NCI-H1417 (cell line): ENCODE measurements around the gene CDH22.
A peak's percentile ranks its signal among the peaks of the same experiment; 100 is the strongest.

Source experiments
- DNase-seq, 3 experiments: peaks; one replicate each; lab custom pipeline; 2025; lab: John Stamatoyannopoulos, UW

The CDH22 gene, protein sequence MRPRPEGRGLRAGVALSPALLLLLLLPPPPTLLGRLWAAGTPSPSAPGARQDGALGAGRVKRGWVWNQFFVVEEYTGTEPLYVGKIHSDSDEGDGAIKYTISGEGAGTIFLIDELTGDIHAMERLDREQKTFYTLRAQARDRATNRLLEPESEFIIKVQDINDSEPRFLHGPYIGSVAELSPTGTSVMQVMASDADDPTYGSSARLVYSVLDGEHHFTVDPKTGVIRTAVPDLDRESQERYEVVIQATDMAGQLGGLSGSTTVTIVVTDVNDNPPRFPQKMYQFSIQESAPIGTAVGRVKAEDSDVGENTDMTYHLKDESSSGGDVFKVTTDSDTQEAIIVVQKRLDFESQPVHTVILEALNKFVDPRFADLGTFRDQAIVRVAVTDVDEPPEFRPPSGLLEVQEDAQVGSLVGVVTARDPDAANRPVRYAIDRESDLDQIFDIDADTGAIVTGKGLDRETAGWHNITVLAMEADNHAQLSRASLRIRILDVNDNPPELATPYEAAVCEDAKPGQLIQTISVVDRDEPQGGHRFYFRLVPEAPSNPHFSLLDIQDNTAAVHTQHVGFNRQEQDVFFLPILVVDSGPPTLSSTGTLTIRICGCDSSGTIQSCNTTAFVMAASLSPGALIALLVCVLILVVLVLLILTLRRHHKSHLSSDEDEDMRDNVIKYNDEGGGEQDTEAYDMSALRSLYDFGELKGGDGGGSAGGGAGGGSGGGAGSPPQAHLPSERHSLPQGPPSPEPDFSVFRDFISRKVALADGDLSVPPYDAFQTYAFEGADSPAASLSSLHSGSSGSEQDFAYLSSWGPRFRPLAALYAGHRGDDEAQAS

DNA sequence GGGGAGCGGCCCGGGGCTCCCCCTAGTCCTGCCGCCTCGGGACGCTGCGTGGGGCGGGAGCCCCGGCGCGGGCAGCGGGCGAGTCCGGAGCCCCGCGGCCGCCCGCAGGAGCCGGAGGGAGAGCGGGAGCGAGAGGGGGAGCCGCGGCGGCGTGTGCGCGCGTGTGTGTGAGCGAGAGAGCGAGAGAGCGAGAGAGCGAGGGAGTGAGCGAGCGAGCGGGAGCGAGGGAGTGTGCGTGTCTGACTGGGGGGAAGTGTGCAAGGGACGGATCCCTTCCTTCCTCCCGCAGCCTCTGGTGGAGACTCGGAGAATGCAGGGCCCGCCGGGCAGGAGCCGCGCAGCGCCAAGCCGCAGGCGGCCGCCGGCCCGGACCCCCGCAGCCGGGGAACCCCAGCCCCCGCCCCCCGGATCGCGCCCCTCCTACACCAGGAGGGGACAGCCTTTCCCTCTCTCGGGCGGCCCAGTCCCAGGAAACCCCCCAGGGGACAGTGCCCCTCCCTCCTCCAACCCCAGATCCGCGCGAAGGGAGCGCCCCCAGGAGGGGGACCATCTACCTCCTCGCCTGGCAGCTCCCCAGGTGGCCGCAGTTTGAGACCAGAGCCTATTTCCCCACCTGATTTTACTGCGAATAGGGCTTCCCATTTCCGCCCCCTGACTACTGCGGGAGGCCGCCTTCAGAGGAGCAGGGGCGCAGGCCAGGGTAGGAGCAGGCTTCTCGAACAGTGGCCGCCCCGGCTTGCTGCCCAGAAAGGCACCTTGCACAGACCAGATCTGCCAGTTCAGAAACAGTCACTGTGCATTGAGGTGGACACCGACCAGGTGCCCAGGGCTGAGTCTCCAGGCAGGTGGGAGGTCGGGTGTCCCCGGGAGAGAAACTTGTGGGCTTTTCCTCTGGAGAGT is at the start of gene CDH22:
TSS of gene CDH22 (minus strand) at position 241 of the 900 bp plus-strand sequence. CDS start 57,204 bp downstream, outside the sequence.
- peak; percentile 77 to 93 (median 90) for DNase-seq

DNA sequence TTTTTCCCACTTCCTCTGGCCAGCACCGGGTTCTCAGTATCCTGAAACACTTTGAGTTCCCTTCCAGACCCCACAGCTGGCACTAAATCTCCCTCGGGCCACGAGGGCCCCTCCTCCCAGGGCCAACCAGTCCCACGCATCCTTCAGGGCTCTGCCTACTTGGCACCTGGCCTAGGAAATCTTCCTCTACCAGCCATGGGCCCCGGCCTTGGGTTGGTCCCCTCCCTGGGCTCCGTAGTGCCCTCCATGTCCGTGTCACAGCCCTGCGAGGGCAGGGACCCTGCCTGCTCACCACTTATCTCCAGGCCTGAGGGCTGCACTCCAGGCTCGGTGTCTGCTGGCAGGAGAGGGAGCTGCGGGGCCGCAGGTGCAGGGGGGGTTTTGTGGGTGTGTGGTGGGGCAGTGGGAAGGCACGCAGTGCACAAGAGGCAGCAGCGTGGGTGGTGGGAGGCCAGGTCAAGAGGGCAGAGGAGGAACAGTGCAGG is 48.8 kb upstream of the CDH22 start:
- no peak for DNase-seq

DNA sequence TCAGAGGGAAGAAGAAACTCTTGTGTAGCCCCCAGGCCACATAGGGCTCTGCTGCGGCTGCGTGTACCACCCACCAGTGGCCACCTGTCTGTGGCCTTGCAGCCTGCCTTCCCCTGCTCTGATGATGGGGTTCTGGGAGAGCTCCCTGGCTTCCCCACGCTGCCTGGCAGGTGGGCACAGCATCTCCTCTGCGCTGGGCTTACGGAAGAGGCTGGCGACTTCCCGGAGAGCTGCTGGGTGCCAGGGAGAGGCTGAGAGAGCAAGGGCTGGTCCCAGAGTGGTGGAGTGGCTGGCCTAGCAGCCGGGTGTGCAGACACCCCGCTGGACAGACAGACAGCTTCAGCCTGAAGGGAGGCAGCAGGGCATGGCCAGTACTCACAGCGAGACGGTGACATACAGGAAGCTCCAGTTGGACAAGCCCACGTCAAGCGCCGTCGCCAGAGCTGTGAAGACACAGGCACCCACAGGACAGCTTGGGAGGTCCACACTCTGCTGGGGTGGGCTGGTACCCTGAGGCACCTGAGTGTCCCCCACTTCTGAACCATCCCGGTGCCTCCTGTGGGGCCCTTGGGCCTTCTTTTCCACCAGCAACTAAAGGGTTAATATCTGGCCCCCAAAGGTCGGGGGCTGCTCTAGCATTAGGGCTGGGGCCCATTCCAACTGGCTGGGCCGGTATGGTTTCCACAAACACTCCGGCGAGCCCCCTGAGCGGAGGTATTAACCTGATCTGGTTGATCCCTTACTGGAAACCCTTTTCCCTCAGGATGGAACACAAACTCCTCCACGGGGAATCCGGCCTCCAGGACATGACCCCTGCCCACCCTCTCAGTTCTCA is 48.1 kb upstream of the CDH22 start:
- DNase-seq = no peak

DNA sequence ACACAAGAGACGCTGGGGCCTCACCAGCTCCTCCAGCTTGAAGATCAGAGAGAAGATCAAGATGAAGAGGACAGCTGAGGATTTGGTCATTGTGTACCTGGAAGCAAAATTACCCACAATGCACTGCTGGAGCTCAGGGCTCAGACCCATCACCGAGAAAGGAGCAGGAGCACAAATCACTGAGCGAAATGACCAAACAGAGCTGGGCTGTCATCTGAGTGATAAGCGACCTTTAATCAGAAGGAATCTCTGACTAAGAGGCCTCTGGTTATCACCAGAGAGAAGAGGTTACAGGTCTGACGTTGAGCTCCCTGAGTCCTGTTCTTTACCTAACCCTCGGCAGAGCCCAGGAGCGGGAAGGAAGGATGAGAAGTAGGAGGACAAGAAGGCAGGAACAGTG is 47.5 kb upstream of the CDH22 start:
- DNase-seq = peak in 2 of 3 experiments; percentile 8 to 9

DNA sequence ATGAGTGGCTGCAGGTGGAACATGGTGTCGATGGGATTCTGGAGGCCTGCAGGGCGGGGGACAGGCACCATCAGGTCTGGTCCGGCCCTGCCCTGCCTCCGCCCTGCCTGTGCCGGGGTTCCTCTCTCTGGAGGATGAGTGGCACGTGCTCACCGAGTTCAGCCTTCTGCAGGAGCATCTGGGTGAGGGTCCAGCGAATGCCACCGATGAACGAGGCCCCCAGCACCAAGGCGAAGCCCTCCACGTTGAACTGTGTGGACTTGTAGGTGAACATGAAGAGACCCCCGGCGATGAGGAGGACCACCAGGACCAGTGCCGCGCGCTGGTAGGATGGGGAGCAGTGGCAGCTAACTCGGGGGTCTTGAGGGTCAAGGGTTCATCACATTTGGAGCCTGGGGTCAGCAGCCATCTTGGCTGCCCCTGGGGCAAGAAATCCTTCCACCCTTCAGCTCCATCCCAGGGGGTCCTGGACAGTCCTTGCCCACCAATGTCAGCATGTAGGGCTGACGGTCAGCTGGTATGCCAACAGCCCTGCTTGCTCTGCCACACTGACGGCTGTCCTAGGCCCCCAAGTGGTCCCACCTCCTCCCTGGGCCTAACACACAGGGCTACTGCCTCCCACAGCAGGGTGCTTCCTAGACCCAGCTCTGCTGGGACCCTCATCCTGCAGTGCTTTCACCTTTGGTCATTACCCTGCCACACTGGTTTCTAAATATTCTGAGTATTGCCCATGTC is 46.8 kb upstream of the CDH22 start:
- DNase-seq = no peak

DNA sequence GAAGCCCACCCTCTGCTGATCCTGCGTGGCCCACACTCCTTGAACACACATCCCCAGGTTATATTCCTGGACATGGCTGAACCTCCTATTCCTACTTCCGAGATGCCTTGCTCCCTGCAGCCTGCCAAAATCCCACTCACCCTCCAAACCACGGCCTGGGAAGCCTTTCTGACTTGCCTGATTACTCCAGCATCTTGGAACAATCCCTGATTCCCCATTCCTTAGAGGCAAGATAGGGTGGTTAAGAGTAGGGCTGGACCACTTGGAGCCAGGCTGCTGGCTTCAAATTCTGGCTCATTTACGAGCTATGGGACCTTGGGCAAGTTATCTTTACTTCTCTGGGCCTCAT is 45.9 kb upstream of the CDH22 start:
- DNase-seq = no peak

DNA sequence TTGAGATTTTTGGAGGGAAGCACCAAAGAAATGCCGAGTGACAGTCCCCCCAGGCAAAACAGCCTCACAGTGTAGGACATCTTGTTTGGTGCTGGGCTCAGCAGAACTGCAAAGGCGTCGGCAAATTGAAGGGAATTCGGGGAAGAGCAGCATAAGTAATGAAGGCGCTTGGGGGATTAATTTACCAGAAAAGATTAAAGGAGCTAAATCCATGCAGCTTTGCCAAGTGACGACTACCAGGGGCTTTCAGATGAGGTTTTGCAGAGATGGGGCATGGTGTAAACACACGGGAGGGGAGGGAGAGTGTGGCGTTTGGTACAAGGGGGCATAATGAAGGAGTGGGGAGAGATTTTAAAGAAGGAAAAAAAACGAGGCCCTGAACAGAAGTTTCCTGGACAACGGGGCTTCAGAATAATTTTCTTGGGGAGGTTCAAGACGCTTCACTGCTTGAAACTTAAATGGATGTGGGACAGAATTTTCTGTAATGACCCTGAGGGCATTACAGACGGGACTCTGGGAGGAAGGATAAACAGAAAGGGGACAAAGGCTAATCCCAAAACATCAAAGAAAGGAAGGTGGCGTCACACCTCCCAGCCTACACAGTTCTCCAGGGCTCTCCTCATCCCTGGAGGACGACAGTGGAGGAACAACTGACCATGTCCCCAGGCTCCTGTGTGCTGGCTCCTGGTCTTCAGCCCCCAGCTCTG is 45.4 kb upstream of the CDH22 start:
- no peak for DNase-seq

DNA sequence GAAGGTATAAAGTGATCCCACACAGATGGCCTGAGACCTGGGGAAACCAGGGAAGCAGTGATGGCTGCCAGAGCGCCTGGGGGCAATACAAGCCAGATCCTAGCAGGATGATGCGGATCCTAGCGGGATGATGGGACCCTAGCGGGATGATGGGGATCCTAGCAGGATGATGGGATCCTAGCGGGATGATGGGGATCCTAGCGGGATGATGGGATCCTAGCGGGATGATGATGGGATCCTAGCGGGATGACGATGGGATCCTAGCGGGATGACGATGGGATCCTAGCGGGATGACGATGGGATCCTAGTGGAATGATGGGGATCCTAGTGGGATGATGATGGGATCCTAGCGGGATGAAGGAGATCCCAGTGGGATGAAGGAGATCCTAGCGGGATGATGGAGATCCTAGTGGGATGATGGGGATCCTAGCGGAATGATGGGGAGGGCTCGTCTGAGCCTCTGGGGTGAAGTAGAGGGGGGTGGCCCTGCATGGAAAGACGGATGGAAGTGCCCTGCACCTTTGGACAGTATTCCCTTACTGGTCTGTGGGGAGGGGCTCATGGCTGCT is 44.2 kb upstream of the CDH22 start:
- no peak for DNase-seq

DNA sequence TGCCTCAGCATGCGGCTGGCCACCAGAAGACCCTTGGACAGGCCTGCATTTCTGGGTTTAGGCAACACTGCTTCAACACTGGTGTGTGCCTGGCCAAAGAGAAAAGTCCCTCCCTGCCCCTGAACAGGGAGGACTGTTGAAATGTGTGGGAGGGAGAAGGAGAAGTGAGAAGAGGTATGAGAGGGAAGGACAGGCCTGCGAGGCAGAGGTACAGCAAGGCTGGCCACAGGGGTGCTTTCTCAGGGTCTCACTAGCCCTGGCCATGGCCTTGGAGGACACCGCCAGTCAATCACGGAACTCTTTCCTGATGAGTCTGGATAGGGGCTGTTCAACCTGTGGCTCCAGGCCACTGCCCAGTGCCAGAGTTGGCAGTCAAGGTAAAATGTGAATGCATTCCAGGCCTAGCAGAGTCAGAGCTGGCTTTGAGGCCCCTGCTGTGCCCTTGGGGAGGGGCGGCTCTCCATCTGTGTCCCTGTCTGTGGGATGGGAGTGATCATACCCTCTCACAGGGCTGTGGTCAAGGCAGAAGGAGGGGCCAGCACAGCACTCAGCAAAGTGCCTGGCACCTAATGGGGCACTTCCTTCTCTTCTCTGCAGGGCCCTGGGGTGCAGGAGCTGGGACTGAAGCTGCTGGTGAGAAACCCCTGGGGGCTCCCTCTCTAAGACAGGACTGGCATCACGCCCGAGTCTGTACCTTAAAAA is 43.2 kb upstream of the CDH22 start:
- no peak for DNase-seq

DNA sequence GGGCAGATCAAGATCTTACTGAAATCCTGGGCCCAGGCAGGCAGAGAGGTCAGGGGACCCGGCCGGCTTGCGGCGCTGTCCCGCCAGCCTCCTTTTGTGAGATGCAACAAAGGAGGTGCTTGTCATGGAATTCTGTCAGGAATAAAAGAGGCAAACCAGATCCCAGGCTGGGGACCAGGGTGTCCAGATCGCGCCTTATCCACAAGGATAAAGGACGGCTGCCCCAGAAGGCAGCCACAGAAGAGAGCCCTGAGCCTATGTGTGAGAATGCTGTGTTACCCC is 42.6 kb upstream of the CDH22 start:
- DNase-seq = no peak

DNA sequence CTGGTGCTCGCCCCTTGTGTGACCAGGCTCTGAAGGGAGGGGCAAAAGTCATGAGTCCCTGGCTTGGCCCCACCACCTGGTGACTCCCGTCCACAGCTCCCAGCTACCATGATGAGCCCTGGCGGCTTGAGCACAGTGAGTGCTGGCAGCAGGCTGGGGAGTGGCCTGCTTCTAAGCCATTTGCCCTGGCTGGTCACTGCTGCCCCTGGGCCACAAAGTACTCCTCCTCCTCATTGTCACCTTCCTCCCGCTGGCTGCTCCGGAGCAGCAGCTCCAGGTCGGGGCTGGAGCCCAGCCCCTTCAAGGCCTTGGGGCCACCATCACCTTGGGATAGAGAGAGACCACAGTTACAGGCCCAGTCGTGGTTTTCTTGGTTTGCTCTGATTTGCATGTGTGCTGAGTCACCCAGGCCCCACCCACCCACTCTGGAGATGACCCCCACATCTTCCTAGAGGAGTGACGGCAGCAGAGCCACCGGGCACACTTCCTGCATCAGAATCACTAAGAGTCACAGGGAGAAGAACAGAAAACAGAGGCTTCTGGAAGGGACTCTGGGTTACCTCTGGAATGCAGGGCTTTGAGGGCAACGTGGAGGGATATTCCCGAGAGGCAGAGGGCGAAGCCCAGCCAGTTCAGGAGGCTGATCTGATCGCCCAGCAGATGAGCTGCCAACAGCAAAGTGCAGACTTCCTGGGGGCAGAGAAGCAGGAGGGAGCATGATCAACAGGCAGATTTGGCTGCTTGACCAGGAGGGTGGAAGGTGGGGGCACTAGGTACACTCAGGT is 42.1 kb upstream of the CDH22 start:
- DNase-seq = peak in 2 of 3 experiments; percentile 38 to 50

DNA sequence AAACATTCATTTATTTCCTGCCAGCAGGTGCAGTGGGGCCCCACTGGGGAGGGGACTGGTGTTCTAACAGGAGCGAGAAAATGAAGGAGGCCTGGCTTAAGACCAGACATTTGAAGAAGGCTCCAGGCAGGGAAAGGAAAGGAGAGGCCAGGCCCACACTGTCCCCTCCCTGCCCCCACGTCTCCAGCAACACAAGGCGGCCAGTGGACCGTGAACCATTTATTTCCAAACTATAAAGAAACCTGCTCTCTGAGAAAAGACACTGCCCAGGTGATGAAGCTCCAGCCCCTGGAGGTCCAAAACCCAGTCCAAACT is 41.4 kb upstream of the CDH22 start:
- peak in 2 of 3 experiments; percentile 43 to 77 for DNase-seq

DNA sequence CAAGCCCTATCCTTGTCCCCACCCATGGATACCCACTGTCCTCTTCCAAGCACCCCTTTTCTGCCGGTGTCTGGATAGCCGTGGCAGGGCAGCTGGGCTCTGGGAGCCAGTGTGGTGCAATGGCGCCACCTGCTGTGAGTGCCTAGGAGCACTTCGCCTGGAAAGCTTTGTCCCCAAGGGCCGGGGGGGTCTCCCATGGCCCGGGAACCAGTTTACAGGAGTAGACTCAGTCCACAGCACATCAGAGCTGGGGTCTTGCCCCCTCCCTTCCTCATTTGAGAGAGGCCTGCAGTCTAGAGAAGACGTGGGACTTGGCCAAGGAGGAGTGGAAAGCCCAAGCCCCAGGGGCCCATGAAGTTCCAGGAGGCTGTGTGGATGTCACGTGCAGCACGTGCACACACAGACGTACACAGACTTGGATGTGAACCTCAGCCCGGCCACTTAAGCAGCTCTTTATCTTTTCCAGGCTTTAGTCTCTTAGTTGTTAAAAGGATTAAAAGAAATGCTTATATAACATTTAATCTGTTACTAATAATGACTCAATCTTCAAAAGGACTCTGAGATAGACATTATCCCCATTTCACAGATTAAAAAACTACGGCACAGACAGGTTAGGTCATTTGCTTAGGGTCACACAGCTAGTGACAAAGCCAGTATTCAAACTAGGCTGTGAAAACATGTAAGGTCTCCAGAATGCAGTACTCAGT is 40.9 kb upstream of the CDH22 start:
- DNase-seq = peak; percentile 67 to 89 (median 68)

DNA sequence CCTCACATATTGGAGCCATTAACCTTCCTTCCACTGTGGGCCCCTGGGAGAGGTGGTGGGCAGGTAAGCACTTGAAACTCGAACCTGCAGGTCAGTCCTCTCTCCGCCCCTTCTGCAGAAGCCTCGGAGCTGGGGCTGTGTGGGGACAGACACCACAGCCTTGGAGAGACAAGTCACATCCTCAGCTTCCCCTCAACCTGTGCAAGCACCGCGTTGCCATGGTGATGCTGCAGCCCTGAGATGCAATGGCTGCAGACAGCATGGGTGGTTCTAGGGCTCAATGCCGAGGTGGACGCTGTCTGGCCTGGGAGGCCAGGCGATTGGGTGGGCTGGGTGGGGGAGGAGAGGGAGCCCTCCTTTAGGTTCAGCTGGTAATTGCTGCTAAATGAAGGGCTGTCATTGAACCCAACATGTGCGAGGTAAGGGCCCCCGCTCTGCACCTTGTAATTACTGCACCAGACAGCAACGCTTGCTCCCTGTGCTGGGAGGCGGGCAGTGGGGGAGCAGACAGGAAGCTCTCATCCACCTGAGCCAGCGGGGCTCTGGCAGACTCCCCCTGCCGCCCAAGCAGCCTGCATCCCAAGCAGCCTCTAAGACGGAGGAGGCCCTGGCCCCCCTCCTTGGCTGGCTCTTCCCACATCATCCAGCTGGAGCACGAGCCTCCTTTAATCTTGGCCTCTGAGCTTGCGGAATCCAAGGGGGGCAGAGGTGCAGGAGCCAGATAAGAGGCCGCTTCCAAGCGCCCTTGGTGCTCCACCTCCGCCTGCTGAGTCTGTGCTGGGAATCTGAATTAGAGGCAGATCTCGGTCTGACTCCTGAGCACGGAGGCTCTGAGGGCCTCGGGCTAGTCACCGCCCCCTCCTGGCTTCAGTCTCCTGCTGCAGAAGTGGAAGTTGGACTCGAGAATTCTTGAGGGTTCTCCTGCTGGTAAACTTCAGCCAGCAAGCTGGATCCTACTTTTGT is 39.8 kb upstream of the CDH22 start:
- DNase-seq = peak; percentile 57 to 96 (median 92)

DNA sequence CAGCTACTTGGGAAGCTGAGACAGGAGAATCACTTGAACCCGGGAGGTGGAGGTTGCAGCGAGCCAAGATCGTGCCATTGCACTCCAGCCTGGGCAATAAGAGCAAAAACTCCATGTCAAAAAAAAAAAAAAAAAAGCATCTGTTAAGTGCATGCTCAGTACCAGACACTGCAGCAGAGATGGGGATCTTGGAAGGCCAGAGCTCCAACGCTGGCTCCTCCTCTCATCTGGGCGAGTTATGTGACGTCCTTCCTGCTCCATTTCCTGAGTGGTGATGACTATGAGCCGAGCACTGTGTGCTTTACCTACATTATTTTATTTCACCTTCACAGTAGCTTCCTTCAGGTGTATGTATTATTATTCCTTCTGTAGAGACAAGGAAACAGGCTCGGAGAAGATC is 38.5 kb upstream of the CDH22 start:
- DNase-seq = no peak

DNA sequence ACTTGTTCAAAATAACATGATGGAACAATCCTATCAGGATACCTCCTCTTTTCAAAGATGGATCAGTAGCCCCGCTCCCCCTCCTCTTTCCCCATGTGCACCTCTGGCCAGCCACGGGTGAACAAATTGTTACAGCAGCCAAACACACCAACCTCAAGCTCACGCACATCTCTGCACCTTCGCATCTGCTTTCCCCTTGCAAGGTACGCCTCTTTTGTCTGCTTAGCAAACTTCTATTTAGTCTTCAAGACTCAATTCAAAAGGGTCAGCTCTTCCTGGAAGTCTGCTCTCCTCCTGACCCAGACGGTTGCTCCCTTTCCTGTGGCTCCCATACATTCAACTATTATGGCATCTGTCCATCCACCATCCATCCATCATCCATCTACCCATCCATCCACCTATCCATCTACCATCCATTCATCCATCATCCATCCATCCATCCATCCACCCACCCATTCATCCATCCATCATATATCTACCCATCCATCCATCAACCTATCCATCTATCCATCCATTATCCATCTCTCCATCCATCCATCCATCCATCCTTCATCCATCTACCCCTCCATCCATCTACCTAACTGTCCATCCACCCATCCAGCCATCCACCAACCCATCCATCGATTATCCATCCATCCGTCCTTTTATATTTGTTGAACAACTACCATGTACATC is 36.3 kb upstream of the CDH22 start:
- no peak for DNase-seq
